K562 (cell line): ENCODE results near the gene TGFBR3L. TPM values are rescaled to one million over a fixed set of nuclear protein-coding genes. Genes with fewer than 3 reads are reported as not detected.

Experiments used
- ATAC-seq: fragments of 200-7000 bp; cut with Tn5 transposase; 3 replicates; pipeline ENCODE4 v1.9.1; 2020; ENCODE audit warnings: moderate library complexity
- BruUV-seq: library from RNA; stranded (reverse); fragments of 400-500 nt; replicated peaks from 2 replicates; lab custom pipeline; 2021; lab: Mats Ljungman, UMichigan
- CTCF ChIA-PET: fragments of 300-600 bp; formaldehyde crosslinking; extraction: SDS; loops from one replicate; lab custom pipeline; 2021; ENCODE audit warnings: low intra/inter-chr PET ratio; lab: Yijun Ruan, JAX
- POLR2A ChIA-PET: fragments of 300-600, 350-650 bp; sonication (Branson Sonifier 250); formaldehyde crosslinking; extraction: SDS; loops from one replicate; lab custom pipeline; 2021; ENCODE audit warnings: antibody characterized with exemption, inconsistent platforms; lab: Yijun Ruan, JAX
- DNase-seq, 4 experiments: peaks; one replicate each; pipeline versions ENCODE4 v3.0.0 to v3.0.0-alpha.2; 2011 to 2018; ENCODE audit warnings: low spot score in 3 of 4, mixed read lengths in 3 of 4; ENCODE audit errors: extremely low read depth in 1 of 4
- FAIRE-seq: peaks from 2 replicates; lab custom pipeline; 2011; peaks lifted over from hg19 to GRCh38; lab: Jason Lieb, UNC
- H2AFZ ChIP-seq: 2 replicates; pipeline ENCODE4 v1.6.0; 2011; ENCODE audit warnings: low read depth, low read length, control low read depth, inconsistent platforms
- H3K27ac ChIP-seq: fragments of 200-600 bp; 3 replicates; pipeline ENCODE4 v1.8.0; 2011; ENCODE audit warnings: low read depth, mild to moderate bottlenecking, control low read depth, inconsistent platforms, low read length, moderate library complexity, mixed read lengths; ENCODE audit errors: extremely low read depth
- H3K27me3 ChIP-seq, 2 experiments: fragments of 300-600 bp in 1 of 2; 2 replicates in 1 of 2; 3 replicates in 1 of 2; pipeline versions ENCODE4 v1.6.0 to v1.8.0; 2011; ENCODE audit warnings: inconsistent platforms in 2 of 2, low read length in 2 of 2, mild to moderate bottlenecking in 1 of 2, mixed read lengths in 1 of 2, moderate library complexity in 1 of 2; ENCODE audit not compliant: control insufficient read depth in 2 of 2, insufficient read depth in 2 of 2
- H3K36me3 ChIP-seq: fragments of 300-600 bp; 3 replicates; pipeline ENCODE4 v1.8.0; 2011; ENCODE audit warnings: mild to moderate bottlenecking, low read length, inconsistent platforms; ENCODE audit not compliant: control insufficient read depth, insufficient read depth
- H3K4me1 ChIP-seq, 2 experiments: fragments of 200-600 bp in 1 of 2; replicated peaks in 1 of 2; 2 replicates in 1 of 2; 3 replicates in 1 of 2; pipeline versions ENCODE4 v1.5.1 to v1.8.0; 2011; ENCODE audit warnings: inconsistent platforms in 2 of 2, low read length in 2 of 2, mild to moderate bottlenecking in 1 of 2, mixed read lengths in 1 of 2, moderate library complexity in 1 of 2; ENCODE audit not compliant: control insufficient read depth in 2 of 2, insufficient read depth in 2 of 2
- H3K4me2 ChIP-seq: 2 replicates; pipeline ENCODE4 v1.6.1; 2011; ENCODE audit warnings: low read length, control low read depth, inconsistent platforms, mixed read lengths; ENCODE audit not compliant: insufficient read depth
- H3K4me3 ChIP-seq: fragments of 200-600 bp; sonication (generic), shearing (Covaris generic); 2 replicates; pipeline ENCODE4 v1.5.1; 2016; ENCODE audit warnings: control low read depth, inconsistent platforms
- H3K79me2 ChIP-seq: fragments of 200-600 bp; 3 replicates; pipeline ENCODE4 v1.8.0; 2011; ENCODE audit warnings: low read length, inconsistent platforms; ENCODE audit not compliant: control insufficient read depth, insufficient read depth
- H3K9ac ChIP-seq, 2 experiments: 2 replicates each; pipeline versions ENCODE4 v1.6.0 to v1.6.1; 2011; ENCODE audit warnings: low read depth in 2 of 2, low read length in 2 of 2, control low read depth in 1 of 2, inconsistent platforms in 1 of 2, mild to moderate bottlenecking in 1 of 2, mixed read lengths in 1 of 2; ENCODE audit not compliant: insufficient read depth in 1 of 2
- H3K9me1 ChIP-seq: one replicate; pipeline ENCODE4 v1.6.0; 2011; ENCODE audit warnings: inconsistent platforms, mild to moderate bottlenecking, low read length, moderate library complexity; ENCODE audit not compliant: control insufficient read depth, insufficient read depth
- H3K9me3 ChIP-seq: replicated peaks from 2 replicates; pipeline ENCODE4 v1.5.1; 2011; ENCODE audit warnings: low read depth, low read length, inconsistent platforms; ENCODE audit not compliant: control insufficient read depth, insufficient read depth
- H4K20me1 ChIP-seq: replicated peaks from 2 replicates; pipeline ENCODE4 v1.6.1; 2011; ENCODE audit warnings: low read length, inconsistent platforms, mixed read lengths; ENCODE audit not compliant: control insufficient read depth, insufficient read depth
- ARHGAP35 ChIP-seq: fragments of 450-650 bp; IDR thresholded peaks from 2 replicates; pipeline ENCODE4 v1.6.1; 2018; ENCODE audit not compliant: partially characterized antibody
- CREB1 ChIP-seq, 2 experiments: sonication (generic) in 1 of 2; formaldehyde crosslinking in 1 of 2; IDR thresholded peaks; 2 replicates each; pipeline versions ENCODE4 v1.6.1 to v1.8.0; 2012 to 2022; ENCODE audit warnings: inconsistent platforms in 1 of 2, mild to moderate bottlenecking in 1 of 2, missing genetic modification reagents in 1 of 2, moderate library complexity in 1 of 2
- CTBP1 ChIP-seq: fragments of 450-650 bp; IDR thresholded peaks from 2 replicates; pipeline ENCODE4 v1.6.1; 2016; ENCODE audit warnings: borderline replicate concordance
- CXXC5 ChIP-seq: fragments of 250-450 bp; sonication (Bioruptor Pico); IDR thresholded peaks from 2 replicates; pipeline ENCODE4 v1.8.0; 2022; ENCODE audit warnings: inconsistent platforms, mild to moderate bottlenecking, moderate library complexity
- DPF2 ChIP-seq: fragments of 450-650 bp; IDR thresholded peaks from 2 replicates; pipeline ENCODE4 v1.6.1; 2016
- E2F6 ChIP-seq, 2 experiments: IDR thresholded peaks; 2 replicates each; pipeline ENCODE4 v1.6.1; 2011; ENCODE audit warnings: borderline replicate concordance in 1 of 2, control low read depth in 1 of 2, low read depth in 1 of 2, low read length in 1 of 2, mild to moderate bottlenecking in 1 of 2, mixed read lengths in 1 of 2, moderate library complexity in 1 of 2; ENCODE audit not compliant: insufficient read depth in 1 of 2, insufficient read length in 1 of 2, poor library complexity in 1 of 2, severe bottlenecking in 1 of 2; ENCODE audit errors: extremely low read depth in 1 of 2
- GMEB1 ChIP-seq: fragments of 250-450 bp; sonication (Bioruptor Pico); IDR thresholded peaks from 2 replicates; pipeline ENCODE4 v1.4.0; 2020; ENCODE audit warnings: mild to moderate bottlenecking
- HIVEP1 ChIP-seq: fragments of 250-450 bp; sonication (Bioruptor Pico); IDR thresholded peaks from 2 replicates; pipeline ENCODE4 v1.4.0; 2020; ENCODE audit warnings: mild to moderate bottlenecking
- JUN ChIP-seq, 2 experiments: sonication (generic) in 1 of 2; formaldehyde crosslinking in 1 of 2; IDR thresholded peaks; 2 replicates each; pipeline versions ENCODE4 v1.6.1 to v1.8.0; 2012 to 2022; ENCODE audit warnings: borderline replicate concordance in 2 of 2, mild to moderate bottlenecking in 2 of 2, improper control_type of control experiment in 1 of 2, low read depth in 1 of 2, low read length in 1 of 2, missing genetic modification reagents in 1 of 2
- MYC ChIP-seq, 2 experiments: fragments of 250-450 bp in 1 of 2; sonication (Bioruptor Pico) in 1 of 2; IDR thresholded peaks; 2 replicates each; pipeline versions ENCODE4 v1.5.1 to v1.6.1; 2012 to 2021; ENCODE audit warnings: low read depth in 2 of 2, borderline replicate concordance in 1 of 2, improper control_type of control experiment in 1 of 2, low read length in 1 of 2, mild to moderate bottlenecking in 1 of 2, moderate library complexity in 1 of 2
- PHF8 ChIP-seq: fragments of 200-600 bp; sonication (generic); IDR thresholded peaks from 2 replicates; pipeline ENCODE4 v1.6.1; 2012; ENCODE audit warnings: mixed run types, mild to moderate bottlenecking, inconsistent platforms, low read length, moderate library complexity, borderline replicate concordance
- SETDB1 ChIP-seq: IDR thresholded peaks from one replicate; pipeline ENCODE4 v1.6.1; 2012; ENCODE audit warnings: low read length, control low read depth, inconsistent platforms
- SNAPC5 ChIP-seq: fragments of 250-450 bp; sonication (Bioruptor Pico); IDR thresholded peaks from 2 replicates; pipeline ENCODE4 v1.8.0; 2021; ENCODE audit warnings: moderate library complexity, mild to moderate bottlenecking, inconsistent platforms
- SP1 ChIP-seq: sonication (generic); formaldehyde crosslinking; IDR thresholded peaks from 2 replicates; pipeline ENCODE4 v1.8.1; 2022; ENCODE audit warnings: mild to moderate bottlenecking, missing genetic modification reagents
- TFAM ChIP-seq: fragments of 250-450 bp; sonication (Bioruptor Pico); conservative IDR thresholded peaks from 2 replicates; pipeline ENCODE4 v1.5.0; 2021; ENCODE audit warnings: mild to moderate bottlenecking, moderate library complexity
- ZKSCAN8 ChIP-seq: fragments of 200-800 bp; sonication (Bioruptor generic); IDR thresholded peaks from 2 replicates; pipeline ENCODE4 v1.6.1; 2016; ENCODE audit warnings: missing genetic modification characterization, missing compliant biosample characterization
- ZNF507 ChIP-seq: conservative IDR thresholded peaks from 2 replicates; pipeline ENCODE4 v1.6.1; 2017; ENCODE audit warnings: missing genetic modification characterization, missing compliant biosample characterization
- WGBS: fragments of 100-300 bp; shearing (Covaris generic); methylation state at CpG from one replicate; pipeline ENCODE4 v1.1.6; 2016; ENCODE audit warnings: low coverage, mixed read lengths; ENCODE audit not compliant: insufficient coverage; ENCODE audit errors: missing lambda C conversion rate; 5-methylcytosine and 5-hydroxymethylcytosine counted together
- in situ Hi-C: fragments of 300-500 bp; cut with MboI; formaldehyde crosslinking; loops from 4 replicates; pipeline ENCODE4 v1.15.0; 2018; ENCODE audit warnings: inconsistent platforms, mixed read lengths
- intact Hi-C: fragments of 100-400 bp; cut with micrococcal nuclease; formaldehyde crosslinking; loops from 2 replicates; pipeline ENCODE4 v1.14.2; 2022
- polyA plus RNA-seq, 8 experiments: library from polyadenylated mRNA; depleted of rRNA in 4 of 8; stranded (reverse) in 5 of 8; unstranded in 3 of 8; fragments of >200 nt; fragmentation: Nextera tagmentation in 2 of 8; fragmentation: Illumina TruSeq in 1 of 8; extraction: Ambion mirVana in 2 of 8; extraction: Trizol in 1 of 8; gene quantifications; 2 replicates each; pipeline versions ENCODE4 v1.2.1 to v1.2.3, GENCODE V29; 2011 to 2014; ENCODE audit warnings: inconsistent platforms in 1 of 8, missing spikeins in 1 of 8
- total RNA-seq, 7 experiments: library from RNA; depleted of rRNA in 6 of 7; stranded (reverse); fragments of >200 nt in 6 of 7; fragmentation: Illumina TruSeq in 2 of 7; extraction: Trizol in 2 of 7; gene quantifications; 2 replicates each; pipeline versions ENCODE4 v1.2.1 to v1.2.3, GENCODE V29; 2011 to 2021; ENCODE audit warnings: low replicate concordance in 1 of 7

Gene TGFBR3L
- total and polyA plus RNA-seq, 9 of the 15 experiments (the other 6 are each of a cell fraction or from before 2014, with no cell fraction given), result not detected

- 0% methylated on average over 13 of the region's 47 CpGs for WGBS
- Histone ChIP-seq H3K4me2 (peak overlapping the region; percentile 83; the same call in 1 of the 2 replicates), H3K9me3 (no peaks in the 10 kb centered on the region), H3K9me1 (no peaks in the 10 kb centered on the region), H3K27ac (peak overlapping the region; percentile 71; the same call in 2 of the 3 replicates), H3K27me3 (no peaks in the 10 kb centered on the region; a peak in 1 of 5 replicates), H3K79me2 (no peaks in the 10 kb centered on the region), H2AFZ (peak overlapping the region; percentile 99), H4K20me1 (peaks cover 13% of the 10 kb centered on the region), H3K9ac (peak overlapping the region; percentile 54 to 88; a peak in 3 of 4 replicates), H3K4me3 (peak overlapping the region; percentile 75), H3K4me1 (peaks cover 15 to 89% of the 10 kb centered on the region in 2 experiments; a peak in 4 of 5 replicates), H3K36me3 (no peaks in the 10 kb centered on the region)
- intact Hi-C loops, result no loop called here
- FAIRE-seq (peak; percentile 69), ATAC-seq (peak; percentile 60), DNase-seq (peak; percentile 67 to 81 (median 72))
- in situ Hi-C loops, result no loop called here
- ChIA-PET CTCF (interaction anchor here (1.2 kb wide), 1 partner anchor 17 kb away, joined by 3 read pairs; no protein-coding TSS in a partner anchor), POLR2A (interaction anchor here (0.6 to 2.0 kb wide), 14 partner anchors 11 to 784 kb away, joined by 3 to 16 read pairs (median 4); partner anchors contain the start of genes MAP2K7, PET100, SNAPC2 and XAB2)
- BruUV-seq, result no TSS peak
- TF ChIP-seq PHF8 (peak; percentile 53; the same call in 1 of the 2 replicates), CXXC5 (CRISPR knock-in tag) (0 out of 2 replicates have a peak, but pooled peaks have one; percentile 53), SP1 (CRISPR knock-in tag) (no peak; the same call in 1 of the 2 replicates), DPF2 (no peak), E2F6 (IDR thresholded peaks at IDR 0.05; ENCODE audit: borderline replicate concordance in 1 of 2, extremely low read depth in 1 of 2, insufficient read depth in 1 of 2, insufficient read length in 1 of 2, low read depth in 1 of 2, low read length in 1 of 2, poor library complexity in 1 of 2, severe bottlenecking in 1 of 2) (peak in 1 of 2 experiments; percentile 70), JUN (IDR thresholded peaks at IDR 0.05; ENCODE audit: borderline replicate concordance, low read depth, low read length) (0 out of 2 replicates have a peak, but pooled peaks have one; percentile 1), JUN (CRISPR knock-in tag; IDR thresholded peaks at IDR 0.05; ENCODE audit: borderline replicate concordance) (no peak), GMEB1 (CRISPR knock-in tag) (0 out of 2 replicates have a peak, but pooled peaks have one; percentile 51), ZKSCAN8 (no peak), CTBP1 (peak; percentile 76; the same call in 1 of the 2 replicates), SNAPC5 (CRISPR knock-in tag) (no peak), SETDB1 (no peak), MYC (IDR thresholded peaks at IDR 0.05; ENCODE audit: low read depth, low read length) (0 out of 2 replicates have a peak, but pooled peaks have one; percentile 11), MYC (CRISPR knock-in tag; IDR thresholded peaks at IDR 0.05; ENCODE audit: borderline replicate concordance, low read depth) (no peak), ARHGAP35 (no peak), ZNF507 (tag) (no peak), CREB1 (IDR thresholded peaks at IDR 0.05) (no peak; the same call in 1 of the 2 replicates), CREB1 (CRISPR knock-in tag; IDR thresholded peaks at IDR 0.05) (peak; percentile 52), TFAM (CRISPR knock-in tag) (no peak), HIVEP1 (CRISPR knock-in tag) (no peak)
Observed at GRCh38 chr19:7869453-7869909, 45.1 kb upstream of the TGFBR3L start.
